Measurements from ENCODE around the gene SARDH. TPM values are rescaled to one million over a fixed set of nuclear protein-coding genes. Genes with fewer than 3 reads are reported as not detected.

The SARDH gene
- total RNA-seq, 1 donor from 2014 or later: 6.8 TPM

DNA sequence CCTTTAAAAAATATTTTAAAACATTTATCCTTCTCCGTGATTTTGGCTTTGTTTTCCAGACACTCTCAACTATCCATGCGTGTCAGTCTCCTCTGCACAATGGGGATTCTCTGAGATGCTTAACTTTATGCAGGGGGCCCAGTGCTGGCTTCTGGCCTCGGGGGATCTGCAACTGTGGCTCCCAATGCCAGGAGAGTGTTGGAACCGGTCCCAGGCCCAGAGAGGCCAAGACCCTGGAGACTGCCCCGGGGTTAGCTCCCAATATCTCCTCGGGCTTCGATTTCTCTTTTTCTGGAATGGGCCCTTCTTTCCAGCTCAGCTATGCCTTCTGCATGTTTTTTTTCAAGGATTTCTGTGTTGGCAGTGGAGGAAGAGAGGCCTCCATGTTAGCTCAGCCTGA lies 20.1 kb upstream of the SARDH start:
- TF ChIP-seq, protein P1, sequence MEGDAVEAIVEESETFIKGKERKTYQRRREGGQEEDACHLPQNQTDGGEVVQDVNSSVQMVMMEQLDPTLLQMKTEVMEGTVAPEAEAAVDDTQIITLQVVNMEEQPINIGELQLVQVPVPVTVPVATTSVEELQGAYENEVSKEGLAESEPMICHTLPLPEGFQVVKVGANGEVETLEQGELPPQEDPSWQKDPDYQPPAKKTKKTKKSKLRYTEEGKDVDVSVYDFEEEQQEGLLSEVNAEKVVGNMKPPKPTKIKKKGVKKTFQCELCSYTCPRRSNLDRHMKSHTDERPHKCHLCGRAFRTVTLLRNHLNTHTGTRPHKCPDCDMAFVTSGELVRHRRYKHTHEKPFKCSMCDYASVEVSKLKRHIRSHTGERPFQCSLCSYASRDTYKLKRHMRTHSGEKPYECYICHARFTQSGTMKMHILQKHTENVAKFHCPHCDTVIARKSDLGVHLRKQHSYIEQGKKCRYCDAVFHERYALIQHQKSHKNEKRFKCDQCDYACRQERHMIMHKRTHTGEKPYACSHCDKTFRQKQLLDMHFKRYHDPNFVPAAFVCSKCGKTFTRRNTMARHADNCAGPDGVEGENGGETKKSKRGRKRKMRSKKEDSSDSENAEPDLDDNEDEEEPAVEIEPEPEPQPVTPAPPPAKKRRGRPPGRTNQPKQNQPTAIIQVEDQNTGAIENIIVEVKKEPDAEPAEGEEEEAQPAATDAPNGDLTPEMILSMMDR (conservative IDR thresholded peaks at IDR 0.05): no peak
- H3K36me3 Mint-ChIP-seq: peaks cover 15% of the 10 kb centered on the region
- peak; percentile 32 for DNase-seq (ENCODE audit: extremely low spot score, unreplicated experiment)
- H3K27me3 Mint-ChIP-seq: no peaks in the 10 kb centered on the region
- peaks cover 16% of the 10 kb centered on the region for H3K4me1 Mint-ChIP-seq (ENCODE audit: unreplicated experiment)
- no peak overlapping the region for H3K4me3 Mint-ChIP-seq
- H3K27ac Mint-ChIP-seq: peak overlapping the region; percentile 11
- H3K9me3 Mint-ChIP-seq: peaks cover 6% of the 10 kb centered on the region

DNA sequence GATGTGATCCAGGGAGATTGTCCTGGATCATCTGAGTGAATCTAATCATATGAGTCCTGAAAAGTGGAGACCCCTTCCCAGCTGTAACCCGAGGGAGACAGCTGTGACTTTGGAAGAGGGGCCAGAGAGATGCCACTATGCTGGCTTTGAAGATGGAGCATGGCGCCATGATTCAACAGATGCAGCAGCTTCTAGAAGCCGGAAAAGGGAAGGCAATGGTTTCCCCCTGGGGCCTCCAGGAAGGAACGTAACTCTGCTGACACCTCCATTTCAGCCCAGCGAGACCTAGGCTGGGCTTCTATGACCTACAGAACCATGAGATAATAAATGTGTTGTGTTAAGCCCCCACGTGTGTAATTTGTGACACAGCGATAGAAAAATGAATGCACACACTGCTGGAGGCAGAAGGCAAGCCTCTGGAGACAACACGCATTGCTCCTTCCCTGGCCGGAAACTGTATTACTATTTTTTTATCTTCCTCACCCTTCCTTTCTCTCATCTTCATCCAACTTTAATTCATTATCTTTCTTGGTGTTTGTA lies 16.6 kb upstream of the SARDH start:
- TF ChIP-seq, protein P1 (conservative IDR thresholded peaks at IDR 0.05): no peak
- no peak for DNase-seq (ENCODE audit: extremely low spot score, unreplicated experiment)
- Mint-ChIP-seq H3K9me3 (peaks cover 11% of the 10 kb centered on the region), H3K27me3 (peaks cover 11% of the 10 kb centered on the region), H3K27ac (peak overlapping the region; percentile 77), H3K4me1 (ENCODE audit: unreplicated experiment) (peaks cover 16% of the 10 kb centered on the region), H3K4me3 (no peak overlapping the region), H3K36me3 (peaks cover 12% of the 10 kb centered on the region)

DNA sequence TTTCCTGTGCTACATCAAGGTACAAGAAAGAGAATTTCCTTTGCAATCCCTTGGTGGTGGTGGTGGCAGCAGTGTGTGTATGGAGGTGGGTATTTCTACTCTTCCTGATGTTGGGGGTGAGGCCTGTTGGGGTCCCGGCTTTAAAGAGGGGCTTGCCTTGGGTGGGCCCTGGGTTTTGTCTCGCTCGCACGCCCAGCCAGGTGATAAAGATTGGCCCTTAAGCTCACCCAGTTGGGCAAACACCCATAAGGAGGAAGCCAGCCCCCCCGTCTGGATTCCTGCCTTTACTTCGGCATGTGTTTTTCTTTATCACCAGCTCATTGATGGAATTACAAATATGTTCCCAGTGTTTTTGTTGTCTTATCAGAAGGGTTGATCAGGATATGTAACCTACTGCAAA lies 16.0 kb upstream of the SARDH start:
- peak; percentile 52 for DNase-seq (ENCODE audit: extremely low spot score, unreplicated experiment)
- Mint-ChIP-seq H3K27ac (peak overlapping the region; percentile 77), H3K9me3 (peaks cover 11% of the 10 kb centered on the region), H3K4me1 (ENCODE audit: unreplicated experiment) (peaks cover 16% of the 10 kb centered on the region), H3K36me3 (peaks cover 12% of the 10 kb centered on the region), H3K4me3 (no peak overlapping the region), H3K27me3 (peaks cover 15% of the 10 kb centered on the region)
- TF ChIP-seq, protein P1 (conservative IDR thresholded peaks at IDR 0.05): no peak

DNA sequence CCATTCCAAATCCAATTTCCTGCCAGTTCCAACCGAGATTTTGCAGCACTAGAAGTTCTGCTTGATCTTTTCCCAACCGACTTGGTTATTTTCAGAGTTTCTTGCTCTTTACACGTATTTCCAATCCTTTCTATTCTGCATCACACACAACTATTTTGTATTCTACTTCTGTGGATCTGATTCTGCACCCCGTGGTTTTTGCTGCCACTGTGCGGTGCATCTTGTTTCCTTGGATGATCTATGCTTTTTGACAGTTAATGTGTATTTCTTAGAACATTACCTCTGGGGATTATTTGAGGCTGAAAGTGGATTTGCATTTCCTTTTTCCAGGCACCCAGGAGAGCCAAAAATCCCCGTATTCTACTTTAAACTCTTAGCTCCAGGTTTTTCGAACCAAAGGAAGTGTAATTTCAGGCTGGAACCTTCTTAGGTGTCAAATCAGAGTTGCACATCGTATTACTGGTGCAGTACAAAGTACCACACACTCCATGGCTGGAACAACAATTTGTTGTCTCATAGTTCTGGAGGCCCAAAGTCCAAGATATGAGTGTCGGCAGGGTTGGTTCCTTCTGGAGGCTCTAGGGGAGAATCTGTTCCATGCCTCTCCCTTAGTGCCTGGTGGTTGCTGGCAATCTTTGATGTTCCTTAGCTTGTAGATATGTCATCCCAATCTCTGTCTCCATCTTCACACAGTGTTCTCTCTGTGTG lies 14.7 kb upstream of the SARDH start:
- Mint-ChIP-seq H3K36me3 (peaks cover 5% of the 10 kb centered on the region), H3K4me1 (ENCODE audit: unreplicated experiment) (peaks cover 13% of the 10 kb centered on the region), H3K27me3 (peaks cover 23% of the 10 kb centered on the region), H3K4me3 (no peak overlapping the region), H3K27ac (no peak overlapping the region), H3K9me3 (peaks cover 11% of the 10 kb centered on the region)
- TF ChIP-seq, protein P1 (conservative IDR thresholded peaks at IDR 0.05): no peak
- DNase-seq (ENCODE audit: extremely low spot score, unreplicated experiment): no peak

DNA sequence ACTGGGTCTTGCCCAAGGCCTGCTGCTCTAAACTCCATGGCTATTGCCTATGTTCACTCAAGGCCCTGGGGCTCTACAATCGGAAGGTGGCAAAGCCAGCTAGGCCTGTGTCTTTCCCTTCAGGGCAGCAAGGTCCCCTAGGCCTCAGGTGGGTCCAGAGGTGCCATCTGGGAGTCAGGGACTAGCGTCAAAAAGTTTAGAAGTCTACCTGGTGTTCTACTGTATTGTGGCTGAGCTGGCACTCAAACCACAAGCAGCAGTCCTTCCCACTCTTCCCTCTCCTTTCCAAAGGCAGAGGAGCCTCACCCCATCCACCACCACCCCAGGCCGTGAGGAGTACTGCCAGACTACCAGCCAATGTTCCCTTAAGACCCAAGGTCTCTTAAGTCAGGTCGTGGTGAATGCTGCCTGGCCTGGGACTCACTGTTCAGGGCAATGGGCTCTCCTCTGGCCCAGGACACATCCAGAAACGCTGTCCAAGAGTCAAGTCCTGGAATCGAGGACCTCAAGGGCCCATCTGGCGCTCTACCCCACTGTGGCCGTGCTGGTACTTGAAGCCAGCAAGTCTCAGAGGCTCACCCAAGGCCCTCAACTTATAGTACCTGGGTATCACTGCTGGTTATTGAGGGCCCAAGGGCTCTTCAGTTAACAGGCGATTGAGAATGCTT lies 13.0 kb upstream of the SARDH start:
- H3K27ac Mint-ChIP-seq: no peak overlapping the region
- peaks cover 26% of the 10 kb centered on the region for H3K27me3 Mint-ChIP-seq
- H3K9me3 Mint-ChIP-seq: peaks cover 11% of the 10 kb centered on the region

More for the DNA sequence above, 13.0 kb upstream of the SARDH start:
- TF ChIP-seq, protein P1 (conservative IDR thresholded peaks at IDR 0.05): no peak
- DNase-seq (ENCODE audit: extremely low spot score, unreplicated experiment): peak; percentile 53
- no peak overlapping the region for H3K4me3 Mint-ChIP-seq
- H3K36me3 Mint-ChIP-seq: no peaks in the 10 kb centered on the region
- peaks cover 12% of the 10 kb centered on the region for H3K4me1 Mint-ChIP-seq (ENCODE audit: unreplicated experiment)

All from type B pancreatic cell (in vitro differentiated cells).